ENCODE measurements around the gene MAGI2.
"Not testable (repeated sequence)": the region's sequence is repeated elsewhere in the genome, so short reads cannot be mapped to it uniquely, and the experiment has no call there.

MAGI2 gene

GRCh38 chr7:78015574-78016260 lies 1437.8 kb downstream of the MAGI2 start:
- no peak for DNase-seq (ENCODE audit: low read depth)
- no peak overlapping the region for H3K4me3 ChIP-seq (ENCODE audit: low read depth, low read length)

- DNase-seq (ENCODE audit: low read depth): no peak
These were observed 1439.1 kb downstream of the MAGI2 start for GRCh38 chr7:78014401-78014800.

GRCh38 chr7:78013386-78013785 lies 1440.1 kb downstream of the MAGI2 start:
- H3K4me3 ChIP-seq (ENCODE audit: low read depth, low read length): no peak overlapping the region
- DNase-seq (ENCODE audit: low read depth): no peak

More at GRCh38 chr7:78014401-78014800, 1439.1 kb downstream of the MAGI2 start:
- H3K4me3 ChIP-seq (ENCODE audit: low read depth, low read length): no peak overlapping the region

- H3K4me3 ChIP-seq (ENCODE audit: low read depth, low read length): no peak overlapping the region
These were observed 1441.8 kb downstream of the MAGI2 start for GRCh38 chr7:78011642-78012041.

GRCh38 chr7:78007231-78007630 lies 1446.2 kb downstream of the MAGI2 start:
- H3K4me3 ChIP-seq (ENCODE audit: low read depth, low read length): no peak overlapping the region
- DNase-seq (ENCODE audit: low read depth): no peak

More at GRCh38 chr7:78011642-78012041, 1441.8 kb downstream of the MAGI2 start:
- DNase-seq (ENCODE audit: low read depth): no peak

GRCh38 chr7:78006063-78006755 lies 1447.3 kb downstream of the MAGI2 start:
- no peak for DNase-seq (ENCODE audit: low read depth)
- no peak overlapping the region for H3K4me3 ChIP-seq (ENCODE audit: low read depth, low read length)

GRCh38 chr7:78002715-78003114 lies 1450.8 kb downstream of the MAGI2 start:
- no peak overlapping the region for H3K4me3 ChIP-seq (ENCODE audit: low read depth, low read length)
- DNase-seq (ENCODE audit: low read depth): no peak

GRCh38 chr7:78002021-78002420 lies 1451.4 kb downstream of the MAGI2 start:
- DNase-seq (ENCODE audit: low read depth): no peak
- H3K4me3 ChIP-seq (ENCODE audit: low read depth, low read length): no peak overlapping the region

GRCh38 chr7:77999168-77999567 lies 1454.3 kb downstream of the MAGI2 start:
- not testable (repeated sequence) for DNase-seq (ENCODE audit: low read depth); H3K4me3 ChIP-seq (ENCODE audit: low read depth, low read length)

- no peak for DNase-seq (ENCODE audit: low read depth)
- no peak overlapping the region for H3K4me3 ChIP-seq (ENCODE audit: low read depth, low read length)
These were observed 1457.8 kb downstream of the MAGI2 start for GRCh38 chr7:77995717-77996116.

- no peak overlapping the region for H3K4me3 ChIP-seq (ENCODE audit: low read depth, low read length)
- DNase-seq (ENCODE audit: low read depth): no peak
These were observed 1459.6 kb downstream of the MAGI2 start for GRCh38 chr7:77993838-77994237.

- no peak for DNase-seq (ENCODE audit: low read depth)
- H3K4me3 ChIP-seq (ENCODE audit: low read depth, low read length): no peak overlapping the region
These were observed 1461.8 kb downstream of the MAGI2 start for GRCh38 chr7:77991656-77992055.

GRCh38 chr7:77989981-77990566 lies 1463.4 kb downstream of the MAGI2 start:
- H3K4me3 ChIP-seq (ENCODE audit: low read depth, low read length): no peak overlapping the region
- no peak for DNase-seq (ENCODE audit: low read depth)

- DNase-seq (ENCODE audit: low read depth): peak; percentile 32
- H3K4me3 ChIP-seq (ENCODE audit: low read depth, low read length): no peak overlapping the region
These were observed 1467.5 kb downstream of the MAGI2 start for GRCh38 chr7:77985974-77986339.

- H3K4me3 ChIP-seq (ENCODE audit: low read depth, low read length): no peak overlapping the region
- no peak for DNase-seq (ENCODE audit: low read depth)
These were observed 1468.1 kb downstream of the MAGI2 start for GRCh38 chr7:77985232-77985973.

- DNase-seq (ENCODE audit: low read depth): no peak
- no peak overlapping the region for H3K4me3 ChIP-seq (ENCODE audit: low read depth, low read length)
These were observed 1469.5 kb downstream of the MAGI2 start for GRCh38 chr7:77983973-77984372.

GRCh38 chr7:77982926-77983550 lies 1470.4 kb downstream of the MAGI2 start:
- DNase-seq (ENCODE audit: low read depth): no peak
- H3K4me3 ChIP-seq (ENCODE audit: low read depth, low read length): no peak overlapping the region

GRCh38 chr7:77980087-77980713 lies 1473.3 kb downstream of the MAGI2 start:
- DNase-seq (ENCODE audit: low read depth): no peak
- H3K4me3 ChIP-seq (ENCODE audit: low read depth, low read length): no peak overlapping the region

GRCh38 chr7:77979219-77979618 lies 1474.2 kb downstream of the MAGI2 start:
- DNase-seq (ENCODE audit: low read depth): no peak
- no peak overlapping the region for H3K4me3 ChIP-seq (ENCODE audit: low read depth, low read length)
